22Rv1 (cell line): ENCODE measurements around the gene ABHD12.
"Not testable (repeated sequence)": the region's sequence is repeated elsewhere in the genome, so short reads cannot be mapped to it uniquely, and the experiment has no call there.

Source experiments
- H3K27ac ChIP-seq: fragments of 450-650 bp; 2 replicates; pipeline ENCODE4 v1.5.1; 2017
- CTCF ChIP-seq: fragments of 450-650 bp; IDR thresholded peaks from 2 replicates; pipeline ENCODE4 v1.5.1; 2017; ENCODE audit warnings: mild to moderate bottlenecking
- ZFX ChIP-seq: fragments of 450-650 bp; IDR thresholded peaks from 2 replicates; pipeline ENCODE4 v1.6.1; 2017; ENCODE audit warnings: antibody characterized with exemption, borderline replicate concordance

ABHD12 gene

GRCh38 chr20:25339608-25340007 is 51.0 kb downstream of the ABHD12 start:
- TF ChIP-seq ZFX (no peak), CTCF (no peak)
- peak overlapping the region; percentile 37 for H3K27ac ChIP-seq

GRCh38 chr20:25338112-25339023 is 52.3 kb downstream of the ABHD12 start:
- no peak overlapping the region for H3K27ac ChIP-seq
- TF ChIP-seq ZFX (no peak), CTCF (no peak)

GRCh38 chr20:25336561-25337422 is 53.8 kb downstream of the ABHD12 start:
- TF ChIP-seq CTCF: no peak
- TF ChIP-seq ZFX: no peak
- no peak overlapping the region for H3K27ac ChIP-seq

GRCh38 chr20:25334972-25335371 is 55.7 kb downstream of the ABHD12 start:
- not testable (repeated sequence) for H3K27ac ChIP-seq

- TF ChIP-seq ZFX (no peak), CTCF (no peak)
- no peak overlapping the region for H3K27ac ChIP-seq
Observed at GRCh38 chr20:25328954-25329498, 61.6 kb downstream of the ABHD12 start.

GRCh38 chr20:25327521-25328235 is 63.0 kb downstream of the ABHD12 start:
- no peak overlapping the region for H3K27ac ChIP-seq
- no peak for TF ChIP-seq CTCF
- no peak for TF ChIP-seq ZFX

GRCh38 chr20:25325997-25326396 is 64.6 kb downstream of the ABHD12 start:
- TF ChIP-seq CTCF (no peak), ZFX (no peak)
- H3K27ac ChIP-seq: no peak overlapping the region
